Mammary epithelial cell (primary cell): ENCODE measurements around the gene SYNPO2L.

Source experiments
- EZH2 ChIP-seq: IDR thresholded peaks from 2 replicates; pipeline ENCODE4 v1.6.1; 2012; ENCODE audit warnings: low read length, inconsistent platforms, borderline replicate concordance
- TF ChIP-seq, protein P1 (sequence below), 2 donors: IDR thresholded peaks in 1 of 2; conservative IDR thresholded peaks in 1 of 2; 2 replicates each; pipeline ENCODE4 v1.5.1; 2011 to 2012; ENCODE audit warnings: inconsistent platforms in 2 of 2, low read length in 2 of 2, mild to moderate bottlenecking in 2 of 2, control low read depth in 1 of 2, low read depth in 1 of 2; ENCODE audit not compliant: insufficient read depth in 1 of 2; ENCODE audit errors: extremely low read depth in 1 of 2

DNA sequence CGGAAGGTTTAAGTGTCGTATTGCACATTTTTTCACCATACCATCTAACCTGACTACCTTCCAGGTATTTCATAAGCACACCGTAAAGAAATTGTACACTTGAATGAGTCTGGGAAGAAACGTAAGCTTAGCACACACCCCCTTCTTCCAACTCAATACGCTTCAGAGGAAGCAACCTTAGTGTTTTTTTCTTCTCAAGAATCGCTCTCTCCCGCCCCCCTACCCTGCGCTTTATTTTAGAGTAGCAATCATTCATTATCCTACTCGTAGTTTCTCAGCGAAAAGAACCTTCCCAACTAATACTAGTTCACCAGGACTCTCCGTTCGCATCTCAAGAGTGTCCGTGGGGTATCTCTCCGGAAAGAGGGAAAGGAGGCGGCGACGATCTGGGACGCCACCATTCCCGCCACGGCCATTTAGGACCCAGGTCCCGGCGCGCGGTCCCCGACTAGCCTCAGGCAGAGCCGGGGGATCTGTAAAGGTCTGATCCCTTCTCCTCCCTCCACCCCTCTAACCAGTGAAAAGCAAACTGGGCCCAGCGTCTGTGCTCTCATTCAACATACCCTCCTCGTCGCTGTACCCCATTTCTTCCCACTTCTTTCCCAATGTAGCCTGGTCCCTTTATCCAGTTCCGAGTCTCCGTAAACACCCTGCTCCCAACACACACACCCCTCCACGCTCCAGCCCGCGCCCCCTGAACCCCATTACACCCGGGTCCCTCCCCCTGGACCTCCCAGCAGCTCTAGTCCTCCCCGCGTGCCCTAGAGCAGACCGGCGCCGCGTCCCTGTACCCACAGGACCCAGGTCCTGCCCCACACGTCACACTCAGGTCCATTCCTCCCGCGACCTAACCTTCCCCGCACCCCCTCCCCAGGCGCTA lies 30.6 kb downstream of the SYNPO2L start:
- TF ChIP-seq, protein P1, sequence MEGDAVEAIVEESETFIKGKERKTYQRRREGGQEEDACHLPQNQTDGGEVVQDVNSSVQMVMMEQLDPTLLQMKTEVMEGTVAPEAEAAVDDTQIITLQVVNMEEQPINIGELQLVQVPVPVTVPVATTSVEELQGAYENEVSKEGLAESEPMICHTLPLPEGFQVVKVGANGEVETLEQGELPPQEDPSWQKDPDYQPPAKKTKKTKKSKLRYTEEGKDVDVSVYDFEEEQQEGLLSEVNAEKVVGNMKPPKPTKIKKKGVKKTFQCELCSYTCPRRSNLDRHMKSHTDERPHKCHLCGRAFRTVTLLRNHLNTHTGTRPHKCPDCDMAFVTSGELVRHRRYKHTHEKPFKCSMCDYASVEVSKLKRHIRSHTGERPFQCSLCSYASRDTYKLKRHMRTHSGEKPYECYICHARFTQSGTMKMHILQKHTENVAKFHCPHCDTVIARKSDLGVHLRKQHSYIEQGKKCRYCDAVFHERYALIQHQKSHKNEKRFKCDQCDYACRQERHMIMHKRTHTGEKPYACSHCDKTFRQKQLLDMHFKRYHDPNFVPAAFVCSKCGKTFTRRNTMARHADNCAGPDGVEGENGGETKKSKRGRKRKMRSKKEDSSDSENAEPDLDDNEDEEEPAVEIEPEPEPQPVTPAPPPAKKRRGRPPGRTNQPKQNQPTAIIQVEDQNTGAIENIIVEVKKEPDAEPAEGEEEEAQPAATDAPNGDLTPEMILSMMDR (conservative IDR thresholded peaks at IDR 0.05 in 1 of 2, IDR thresholded peaks at IDR 0.05 in 1 of 2; ENCODE audit: extremely low read depth in 1 of 2, insufficient read depth in 1 of 2, low read depth in 1 of 2, low read length in 2 of 2) = no peak
- TF ChIP-seq EZH2 = no peak
